Neural cell (in vitro differentiated cells): ENCODE data around the gene TRIO.

Experiments
- EZH2 ChIP-seq: fragments of 200-600, 300-800 bp; shearing (Covaris generic), sonication (generic); IDR thresholded peaks from 2 replicates; pipeline ENCODE4 v1.6.1; 2014; ENCODE audit warnings: antibody characterized with exemption, low read length, borderline replicate concordance, mild to moderate bottlenecking; ENCODE audit not compliant: insufficient read depth, poor library complexity, severe bottlenecking
- POLR2AphosphoS5 ChIP-seq: IDR thresholded peaks from 2 replicates; pipeline ENCODE4 v1.6.1; 2012
- RAD21 ChIP-seq: fragments of 450-650 bp; conservative IDR thresholded peaks from 2 replicates; pipeline ENCODE4 v1.6.1; 2014; ENCODE audit warnings: antibody characterized with exemption, mild to moderate bottlenecking, moderate library complexity
- REST ChIP-seq: IDR thresholded peaks from 2 replicates; pipeline ENCODE4 v1.6.1; 2012; ENCODE audit warnings: borderline replicate concordance
- TF ChIP-seq, protein P1 (sequence below): fragments of 450-650 bp; IDR thresholded peaks from 2 replicates; pipeline ENCODE4 v1.5.1; 2014; ENCODE audit warnings: antibody characterized with exemption, mild to moderate bottlenecking, moderate library complexity; ENCODE audit not compliant: poor library complexity, severe bottlenecking

DNA sequence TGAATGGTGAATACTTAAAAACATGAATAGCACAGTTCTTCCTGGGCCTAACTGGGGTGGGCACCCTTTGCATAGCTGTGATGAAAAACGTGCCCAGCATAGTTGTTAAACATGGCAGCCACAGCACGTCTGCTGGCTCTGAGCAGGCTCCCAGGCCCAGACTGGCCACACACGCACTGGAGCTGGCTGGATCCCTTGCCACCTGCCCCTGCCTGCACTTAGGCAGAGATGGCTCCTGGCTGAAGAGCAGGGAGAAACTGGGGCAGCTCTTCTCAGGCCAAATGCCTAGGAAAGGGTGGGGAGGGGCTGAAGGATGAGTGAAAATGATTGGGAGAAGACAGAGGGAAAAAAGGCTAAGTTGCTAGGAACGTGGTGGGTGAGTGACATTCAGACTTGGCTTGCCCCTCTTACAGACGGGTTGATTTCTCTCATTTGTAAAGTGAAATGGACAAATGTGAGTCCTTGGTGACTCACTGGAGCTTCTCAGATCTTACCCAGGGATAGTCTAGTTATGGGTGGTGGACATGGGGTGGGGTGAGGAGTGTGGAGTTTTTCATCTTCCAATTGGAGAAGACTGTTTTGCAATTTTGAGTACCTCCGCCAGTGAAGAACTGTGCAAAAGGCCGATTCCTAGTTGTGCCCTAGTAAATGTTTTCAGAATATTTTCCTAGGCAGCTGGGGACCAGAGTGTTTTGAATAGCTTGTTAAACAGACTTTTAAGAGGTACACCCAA is 42.4 kb downstream of the TRIO start:
- TF ChIP-seq, protein P1, sequence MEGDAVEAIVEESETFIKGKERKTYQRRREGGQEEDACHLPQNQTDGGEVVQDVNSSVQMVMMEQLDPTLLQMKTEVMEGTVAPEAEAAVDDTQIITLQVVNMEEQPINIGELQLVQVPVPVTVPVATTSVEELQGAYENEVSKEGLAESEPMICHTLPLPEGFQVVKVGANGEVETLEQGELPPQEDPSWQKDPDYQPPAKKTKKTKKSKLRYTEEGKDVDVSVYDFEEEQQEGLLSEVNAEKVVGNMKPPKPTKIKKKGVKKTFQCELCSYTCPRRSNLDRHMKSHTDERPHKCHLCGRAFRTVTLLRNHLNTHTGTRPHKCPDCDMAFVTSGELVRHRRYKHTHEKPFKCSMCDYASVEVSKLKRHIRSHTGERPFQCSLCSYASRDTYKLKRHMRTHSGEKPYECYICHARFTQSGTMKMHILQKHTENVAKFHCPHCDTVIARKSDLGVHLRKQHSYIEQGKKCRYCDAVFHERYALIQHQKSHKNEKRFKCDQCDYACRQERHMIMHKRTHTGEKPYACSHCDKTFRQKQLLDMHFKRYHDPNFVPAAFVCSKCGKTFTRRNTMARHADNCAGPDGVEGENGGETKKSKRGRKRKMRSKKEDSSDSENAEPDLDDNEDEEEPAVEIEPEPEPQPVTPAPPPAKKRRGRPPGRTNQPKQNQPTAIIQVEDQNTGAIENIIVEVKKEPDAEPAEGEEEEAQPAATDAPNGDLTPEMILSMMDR = no peak
- TF ChIP-seq POLR2AphosphoS5 = no peak
- no peak for TF ChIP-seq RAD21
- TF ChIP-seq EZH2 = no peak
- TF ChIP-seq REST = no peak
